ENCODE results near the gene CALD1.

The CALD1 gene

DNA sequence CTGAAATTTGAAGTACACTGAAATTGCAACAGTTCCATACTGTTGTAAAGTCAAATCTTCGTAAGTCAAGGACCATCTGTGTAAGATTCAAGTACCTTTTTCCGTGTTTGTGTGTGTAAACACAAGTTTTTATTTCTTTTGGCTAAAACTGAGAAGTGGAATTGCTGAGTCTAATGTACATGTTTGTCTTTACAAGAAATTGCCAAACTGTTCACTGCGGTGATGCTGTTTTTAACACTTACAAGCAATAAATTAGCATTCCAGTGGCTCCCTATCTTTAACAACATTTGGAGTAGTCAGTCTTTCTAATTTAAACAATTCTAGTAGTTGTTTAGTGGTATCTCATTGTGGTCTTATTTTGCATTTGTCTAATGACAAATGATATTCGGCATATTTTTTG lies 23.3 kb downstream of the CALD1 start:
- Histone ChIP-seq H3K4me2 (ENCODE audit: insufficient read depth, low read length, poor library complexity, severe bottlenecking) (no peak overlapping the region), H2BK12ac (ENCODE audit: low read length) (no peak overlapping the region), H3K79me1 (ENCODE audit: low read depth, low read length) (peaks cover 3% of the 10 kb centered on the region), H3K27ac (replicated peaks; ENCODE audit: low read length) (no peak overlapping the region), H3K4ac (ENCODE audit: low read length) (no peak overlapping the region), H3K4me3 (ENCODE audit: low read length in 2 of 2) (no peak overlapping the region), H4K91ac (ENCODE audit: low read depth, low read length, poor library complexity) (no peak overlapping the region), H3K23ac (ENCODE audit: low read depth, low read length, poor library complexity) (no peak overlapping the region), H2BK15ac (ENCODE audit: low read length) (no peak overlapping the region), H2AFZ (ENCODE audit: low read length) (no peak overlapping the region), H2BK5ac (ENCODE audit: low read length) (no peak overlapping the region), H3K27me3 (ENCODE audit: control insufficient read depth in 3 of 3, insufficient read depth in 3 of 3, low read depth in 1 of 3, low read length in 3 of 3) (no peaks in the 10 kb centered on the region), H3K36me3 (replicated peaks in 1 of 2; ENCODE audit: control insufficient read depth in 2 of 2, insufficient read depth in 2 of 2, low read length in 2 of 2) (peaks cover 0 to 4% of the 10 kb centered on the region in 2 donors), H3K18ac (ENCODE audit: low read length) (no peak overlapping the region), H3K9me3 (replicated peaks in 1 of 2; ENCODE audit: control insufficient read depth in 2 of 2, insufficient read depth in 1 of 2, low read depth in 1 of 2, low read length in 2 of 2) (peaks cover 3 to 8% of the 10 kb centered on the region in 2 donors), H2BK120ac (ENCODE audit: low read depth, low read length) (no peak overlapping the region), H3K9ac (ENCODE audit: low read depth, low read length, poor library complexity) (no peak overlapping the region), H4K8ac (ENCODE audit: low read depth, low read length) (no peak overlapping the region), H3K4me1 (ENCODE audit: control insufficient read depth in 2 of 2, insufficient read depth in 1 of 2, low read depth in 1 of 2, low read length in 2 of 2) (no peaks in the 10 kb centered on the region), H2AK5ac (ENCODE audit: low read depth, low read length) (no peak overlapping the region), H3K14ac (ENCODE audit: low read length) (no peak overlapping the region)
- no CpG with 5 or more reads among the region's 4 CpGs for whole genome bisulfite sequencing, 2 donors (ENCODE audit: extremely low coverage in 2 of 2, insufficient read length in 2 of 2, insufficient replicate concordance in 1 of 2)
- DNase-seq (ENCODE audit: low spot score), result no peak

GRCh38 chr7:134804351-134804750 lies 24.9 kb downstream of the CALD1 start:
- peaks cover 0 to 4% of the 10 kb centered on the region in 2 donors for H3K36me3 ChIP-seq (replicated peaks in 1 of 2; ENCODE audit: control insufficient read depth in 2 of 2, insufficient read depth in 2 of 2, low read length in 2 of 2)
- H3K23ac ChIP-seq (ENCODE audit: low read depth, low read length, poor library complexity), result no peak overlapping the region
- H3K4me3 ChIP-seq (ENCODE audit: low read length in 2 of 2), result no peak overlapping the region
- WGBS, 2 donors (ENCODE audit: extremely low coverage in 2 of 2, insufficient read length in 2 of 2, insufficient replicate concordance in 1 of 2), result no CpG with 5 or more reads among the region's 2 CpGs
- no peak overlapping the region for H2AK5ac ChIP-seq (ENCODE audit: low read depth, low read length)
- H3K27me3 ChIP-seq (ENCODE audit: control insufficient read depth in 3 of 3, insufficient read depth in 3 of 3, low read depth in 1 of 3, low read length in 3 of 3), result no peaks in the 10 kb centered on the region
- no peaks in the 10 kb centered on the region for H3K4me1 ChIP-seq (ENCODE audit: control insufficient read depth in 2 of 2, insufficient read depth in 1 of 2, low read depth in 1 of 2, low read length in 2 of 2)
- no peak overlapping the region for H2BK5ac ChIP-seq (ENCODE audit: low read length)
- no peak overlapping the region for H3K4ac ChIP-seq (ENCODE audit: low read length)
- no peak overlapping the region for H3K9ac ChIP-seq (ENCODE audit: low read depth, low read length, poor library complexity)
- H2BK15ac ChIP-seq (ENCODE audit: low read length), result no peak overlapping the region
- no peak overlapping the region for H3K27ac ChIP-seq (replicated peaks; ENCODE audit: low read length)
- no peak overlapping the region for H2BK120ac ChIP-seq (ENCODE audit: low read depth, low read length)
- no peak overlapping the region for H4K91ac ChIP-seq (ENCODE audit: low read depth, low read length, poor library complexity)
- peaks cover 3 to 8% of the 10 kb centered on the region in 2 donors for H3K9me3 ChIP-seq (replicated peaks in 1 of 2; ENCODE audit: control insufficient read depth in 2 of 2, insufficient read depth in 1 of 2, low read depth in 1 of 2, low read length in 2 of 2)
- no peak overlapping the region for H3K18ac ChIP-seq (ENCODE audit: low read length)
- no peak overlapping the region for H4K8ac ChIP-seq (ENCODE audit: low read depth, low read length)
- no peak overlapping the region for H2BK12ac ChIP-seq (ENCODE audit: low read length)
- H3K14ac ChIP-seq (ENCODE audit: low read length), result no peak overlapping the region
- H3K79me1 ChIP-seq (ENCODE audit: low read depth, low read length), result no peaks in the 10 kb centered on the region
- no peak overlapping the region for H3K4me2 ChIP-seq (ENCODE audit: insufficient read depth, low read length, poor library complexity, severe bottlenecking)
- H2AFZ ChIP-seq (ENCODE audit: low read length), result no peak overlapping the region
- no peak for DNase-seq (ENCODE audit: low spot score)

DNA sequence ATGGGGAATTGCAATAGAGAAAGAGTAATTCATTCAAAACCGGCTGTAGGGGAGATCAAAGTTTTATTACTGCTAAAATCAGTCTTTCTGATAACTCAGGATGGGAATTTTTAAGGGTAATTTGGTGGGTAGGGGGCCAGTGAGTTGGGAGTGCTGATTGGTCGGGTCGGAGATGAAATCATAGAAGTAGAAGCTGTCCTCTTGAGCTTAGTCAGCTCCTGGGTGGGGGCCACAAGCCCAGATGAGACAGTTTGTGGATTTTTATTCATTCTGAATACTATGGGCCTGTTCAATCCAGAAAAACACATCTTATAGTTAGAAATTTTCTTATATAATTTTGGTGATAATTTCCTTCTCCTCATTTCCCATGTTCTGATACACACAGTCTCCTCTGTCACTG lies 25.4 kb downstream of the CALD1 start:
- H4K8ac ChIP-seq (ENCODE audit: low read depth, low read length), result no peak overlapping the region
- H3K4me3 ChIP-seq (ENCODE audit: low read length in 2 of 2), result no peak overlapping the region
- no peak overlapping the region for H2BK15ac ChIP-seq (ENCODE audit: low read length)
- H3K9me3 ChIP-seq (replicated peaks in 1 of 2; ENCODE audit: control insufficient read depth in 2 of 2, insufficient read depth in 1 of 2, low read depth in 1 of 2, low read length in 2 of 2), result peaks cover 3 to 8% of the 10 kb centered on the region in 2 donors
- no peak overlapping the region for H3K9ac ChIP-seq (ENCODE audit: low read depth, low read length, poor library complexity)
- H3K4me2 ChIP-seq (ENCODE audit: insufficient read depth, low read length, poor library complexity, severe bottlenecking), result no peak overlapping the region
- H3K27ac ChIP-seq (replicated peaks; ENCODE audit: low read length), result no peak overlapping the region
- H3K23ac ChIP-seq (ENCODE audit: low read depth, low read length, poor library complexity), result no peak overlapping the region
- H3K27me3 ChIP-seq (ENCODE audit: control insufficient read depth in 3 of 3, insufficient read depth in 3 of 3, low read depth in 1 of 3, low read length in 3 of 3), result no peaks in the 10 kb centered on the region
- no peak overlapping the region for H2BK5ac ChIP-seq (ENCODE audit: low read length)
- no CpG with 5 or more reads among the region's 3 CpGs for WGBS, 2 donors (ENCODE audit: extremely low coverage in 2 of 2, insufficient read length in 2 of 2, insufficient replicate concordance in 1 of 2)
- H2BK120ac ChIP-seq (ENCODE audit: low read depth, low read length), result no peak overlapping the region
- no peak overlapping the region for H2AFZ ChIP-seq (ENCODE audit: low read length)
- no peak overlapping the region for H2BK12ac ChIP-seq (ENCODE audit: low read length)
- peaks cover 0 to 4% of the 10 kb centered on the region in 2 donors for H3K36me3 ChIP-seq (replicated peaks in 1 of 2; ENCODE audit: control insufficient read depth in 2 of 2, insufficient read depth in 2 of 2, low read length in 2 of 2)
- no peak overlapping the region for H4K91ac ChIP-seq (ENCODE audit: low read depth, low read length, poor library complexity)
- H2AK5ac ChIP-seq (ENCODE audit: low read depth, low read length), result no peak overlapping the region
- H3K4me1 ChIP-seq (ENCODE audit: control insufficient read depth in 2 of 2, insufficient read depth in 1 of 2, low read depth in 1 of 2, low read length in 2 of 2), result no peaks in the 10 kb centered on the region
- H3K4ac ChIP-seq (ENCODE audit: low read length), result no peak overlapping the region
- H3K14ac ChIP-seq (ENCODE audit: low read length), result no peak overlapping the region
- no peak for DNase-seq (ENCODE audit: low spot score)
- H3K79me1 ChIP-seq (ENCODE audit: low read depth, low read length), result no peaks in the 10 kb centered on the region
- H3K18ac ChIP-seq (ENCODE audit: low read length), result no peak overlapping the region

DNA sequence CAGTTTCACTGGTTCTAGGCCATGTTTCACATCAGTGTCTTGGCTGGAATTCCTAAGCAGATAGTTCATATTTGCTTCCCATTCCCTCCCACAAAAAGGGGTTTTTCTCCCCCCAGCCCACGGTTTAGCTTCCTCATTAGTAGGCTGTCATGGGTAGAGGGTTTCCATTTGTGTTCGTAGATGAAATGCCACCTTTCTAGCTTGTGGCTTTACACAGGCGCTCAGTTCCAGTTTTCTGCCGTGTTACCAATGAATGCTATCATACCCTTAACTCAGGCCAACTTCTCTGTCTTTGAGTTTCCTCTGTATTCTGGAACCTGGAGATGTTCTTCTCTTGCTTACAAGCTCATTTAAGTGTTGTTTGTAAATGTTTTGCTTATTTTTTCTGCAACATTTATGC lies 26.8 kb downstream of the CALD1 start:
- DNase-seq (ENCODE audit: low spot score), result no peak
- Histone ChIP-seq H4K91ac (ENCODE audit: low read depth, low read length, poor library complexity) (no peak overlapping the region), H3K4me3 (ENCODE audit: low read length in 2 of 2) (no peak overlapping the region), H2BK5ac (ENCODE audit: low read length) (no peak overlapping the region), H3K27me3 (ENCODE audit: control insufficient read depth in 3 of 3, insufficient read depth in 3 of 3, low read depth in 1 of 3, low read length in 3 of 3) (no peaks in the 10 kb centered on the region), H4K8ac (ENCODE audit: low read depth, low read length) (peak overlapping the region; percentile 65), H3K27ac (replicated peaks; ENCODE audit: low read length) (no peak overlapping the region), H3K4me2 (ENCODE audit: insufficient read depth, low read length, poor library complexity, severe bottlenecking) (no peak overlapping the region), H3K14ac (ENCODE audit: low read length) (no peak overlapping the region), H2AFZ (ENCODE audit: low read length) (no peak overlapping the region), H2BK120ac (ENCODE audit: low read depth, low read length) (no peak overlapping the region), H3K9ac (ENCODE audit: low read depth, low read length, poor library complexity) (no peak overlapping the region), H2BK12ac (ENCODE audit: low read length) (no peak overlapping the region), H3K4ac (ENCODE audit: low read length) (no peak overlapping the region), H3K9me3 (replicated peaks in 1 of 2; ENCODE audit: control insufficient read depth in 2 of 2, insufficient read depth in 1 of 2, low read depth in 1 of 2, low read length in 2 of 2) (peaks cover 3 to 8% of the 10 kb centered on the region in 2 donors), H3K79me1 (ENCODE audit: low read depth, low read length) (no peaks in the 10 kb centered on the region), H3K36me3 (replicated peaks in 1 of 2; ENCODE audit: control insufficient read depth in 2 of 2, insufficient read depth in 2 of 2, low read length in 2 of 2) (peaks cover 0 to 4% of the 10 kb centered on the region in 2 donors), H3K23ac (ENCODE audit: low read depth, low read length, poor library complexity) (no peak overlapping the region), H3K4me1 (ENCODE audit: control insufficient read depth in 2 of 2, insufficient read depth in 1 of 2, low read depth in 1 of 2, low read length in 2 of 2) (no peaks in the 10 kb centered on the region), H2BK15ac (ENCODE audit: low read length) (no peak overlapping the region), H2AK5ac (ENCODE audit: low read depth, low read length) (no peak overlapping the region), H3K18ac (ENCODE audit: low read length) (no peak overlapping the region)
- no CpG with 5 or more reads among the region's 4 CpGs for WGBS, 2 donors (ENCODE audit: extremely low coverage in 2 of 2, insufficient read length in 2 of 2, insufficient replicate concordance in 1 of 2)

Data from neuronal stem cell (in vitro differentiated cells).